Left ventricle myocardium inferior (tissue), 1 donor: ENCODE results near the gene LGALS1. TPM values are rescaled to one million over a fixed set of nuclear protein-coding genes. Genes with fewer than 3 reads are reported as not detected.

Experiments used
- DNase-seq: peaks from one replicate; pipeline ENCODE4 v3.0.0-alpha.2; 2020
- H3K27ac ChIP-seq: fragments of 200-600 bp; replicated peaks from 2 replicates; pipeline ENCODE4 v1.8.0; 2021
- H3K27me3 ChIP-seq: fragments of 200-600 bp; 2 replicates; pipeline ENCODE4 v1.8.0; 2021; ENCODE audit warnings: low read depth
- H3K36me3 ChIP-seq: fragments of 200-600 bp; 2 replicates; pipeline ENCODE4 v1.8.0; 2021
- H3K4me1 ChIP-seq: fragments of 200-600 bp; 2 replicates; pipeline ENCODE4 v1.8.0; 2021
- H3K4me3 ChIP-seq: fragments of 200-600 bp; 2 replicates; pipeline ENCODE4 v1.8.0; 2021; ENCODE audit warnings: mild to moderate bottlenecking, moderate library complexity
- H3K9me3 ChIP-seq: fragments of 200-600 bp; replicated peaks from 2 replicates; pipeline ENCODE4 v1.8.0; 2021
- intact Hi-C: fragments of 100-400 bp; cut with micrococcal nuclease; formaldehyde crosslinking; loops from one replicate; pipeline ENCODE4 v1.11.0; 2022
- total RNA-seq: library from RNA; stranded (reverse); fragmentation: NEBNext Ultra II Directional; extraction: Animal tissue kit (Norgen Biotek cat#: 25700); gene quantifications from one replicate; pipeline ENCODE4 v1.2.1, GENCODE V29; 2021
- TF ChIP-seq, protein P1 (sequence below): fragments of 200-600 bp; IDR thresholded peaks from 2 replicates; pipeline ENCODE4 v1.8.0; 2021; ENCODE audit warnings: antibody characterized with exemption, mild to moderate bottlenecking, borderline replicate concordance
- donor health status: DM: no; HTN: yes; CAD: no; lungs with severe emphysema.

The LGALS1 gene
- total RNA-seq, 1 donor from 2014 or later: 843 TPM

DNA sequence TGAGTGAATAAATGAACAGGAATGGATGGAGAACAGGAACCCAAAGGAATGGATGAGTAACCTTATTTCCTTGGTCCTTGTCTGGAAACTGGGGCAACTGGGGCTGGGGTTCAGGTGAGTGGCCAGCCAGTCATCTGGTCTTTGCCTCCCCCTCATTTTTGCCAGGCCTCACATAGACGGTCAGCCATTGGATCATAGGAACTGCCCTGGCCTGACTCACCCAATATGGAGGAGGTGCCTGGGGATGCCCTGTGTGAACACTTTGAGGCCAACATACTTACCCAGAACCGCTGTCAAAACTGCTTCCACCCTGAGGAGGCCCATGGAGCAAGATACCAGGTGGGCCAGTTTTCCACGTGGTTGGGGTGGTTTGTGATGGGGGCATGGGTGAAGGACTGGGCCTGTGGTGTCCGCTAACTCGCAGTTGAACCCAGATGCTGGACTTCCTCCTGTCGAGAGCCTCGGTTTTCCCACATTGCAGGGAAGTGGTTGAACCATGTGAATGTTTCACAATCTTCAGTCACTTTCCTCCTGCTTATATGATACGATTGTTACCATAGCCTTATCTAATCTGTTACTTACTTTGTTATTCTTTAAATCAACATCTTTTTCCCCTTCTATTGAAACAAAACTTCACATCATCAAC, 25.8 kb downstream of the LGALS1 start:
- intact Hi-C loops: no loop called here

DNA sequence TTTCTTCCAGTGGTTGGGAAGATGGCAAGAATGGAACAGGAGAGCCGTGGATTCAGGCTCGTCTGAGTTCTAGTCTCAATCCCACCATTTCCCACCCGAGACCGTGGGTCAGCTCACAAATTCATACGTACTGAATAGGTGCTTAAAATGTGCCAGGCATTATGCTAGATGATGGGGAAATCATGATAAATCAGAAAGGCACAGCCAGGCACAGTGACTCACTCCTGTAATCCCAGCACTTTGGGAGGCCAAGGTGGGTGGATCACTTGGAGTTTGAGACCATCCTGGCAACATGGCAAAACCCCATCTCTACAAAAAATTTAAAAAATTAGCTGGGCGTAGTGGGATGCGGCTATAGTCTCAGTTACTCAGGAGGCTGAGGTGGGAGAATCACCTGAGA, 28.5 kb downstream of the LGALS1 start:
- H3K4me3 ChIP-seq: no peak overlapping the region
- TF ChIP-seq, protein P1, sequence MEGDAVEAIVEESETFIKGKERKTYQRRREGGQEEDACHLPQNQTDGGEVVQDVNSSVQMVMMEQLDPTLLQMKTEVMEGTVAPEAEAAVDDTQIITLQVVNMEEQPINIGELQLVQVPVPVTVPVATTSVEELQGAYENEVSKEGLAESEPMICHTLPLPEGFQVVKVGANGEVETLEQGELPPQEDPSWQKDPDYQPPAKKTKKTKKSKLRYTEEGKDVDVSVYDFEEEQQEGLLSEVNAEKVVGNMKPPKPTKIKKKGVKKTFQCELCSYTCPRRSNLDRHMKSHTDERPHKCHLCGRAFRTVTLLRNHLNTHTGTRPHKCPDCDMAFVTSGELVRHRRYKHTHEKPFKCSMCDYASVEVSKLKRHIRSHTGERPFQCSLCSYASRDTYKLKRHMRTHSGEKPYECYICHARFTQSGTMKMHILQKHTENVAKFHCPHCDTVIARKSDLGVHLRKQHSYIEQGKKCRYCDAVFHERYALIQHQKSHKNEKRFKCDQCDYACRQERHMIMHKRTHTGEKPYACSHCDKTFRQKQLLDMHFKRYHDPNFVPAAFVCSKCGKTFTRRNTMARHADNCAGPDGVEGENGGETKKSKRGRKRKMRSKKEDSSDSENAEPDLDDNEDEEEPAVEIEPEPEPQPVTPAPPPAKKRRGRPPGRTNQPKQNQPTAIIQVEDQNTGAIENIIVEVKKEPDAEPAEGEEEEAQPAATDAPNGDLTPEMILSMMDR: no peak
- intact Hi-C loops: no loop called here
- H3K36me3 ChIP-seq: no peaks in the 10 kb centered on the region
- H3K27me3 ChIP-seq: no peaks in the 10 kb centered on the region
- DNase-seq: no peak
- no peaks in the 10 kb centered on the region for H3K9me3 ChIP-seq
- H3K4me1 ChIP-seq: peaks cover 7% of the 10 kb centered on the region
- no peak overlapping the region for H3K27ac ChIP-seq

More for the DNA sequence above, 25.8 kb downstream of the LGALS1 start:
- DNase-seq: no peak
- no peak overlapping the region for H3K27ac ChIP-seq
- TF ChIP-seq, protein P1: no peak
- H3K27me3 ChIP-seq: no peaks in the 10 kb centered on the region
- no peaks in the 10 kb centered on the region for H3K9me3 ChIP-seq
- no peak overlapping the region for H3K4me3 ChIP-seq
- H3K36me3 ChIP-seq: no peaks in the 10 kb centered on the region
- peaks cover 11% of the 10 kb centered on the region for H3K4me1 ChIP-seq

DNA sequence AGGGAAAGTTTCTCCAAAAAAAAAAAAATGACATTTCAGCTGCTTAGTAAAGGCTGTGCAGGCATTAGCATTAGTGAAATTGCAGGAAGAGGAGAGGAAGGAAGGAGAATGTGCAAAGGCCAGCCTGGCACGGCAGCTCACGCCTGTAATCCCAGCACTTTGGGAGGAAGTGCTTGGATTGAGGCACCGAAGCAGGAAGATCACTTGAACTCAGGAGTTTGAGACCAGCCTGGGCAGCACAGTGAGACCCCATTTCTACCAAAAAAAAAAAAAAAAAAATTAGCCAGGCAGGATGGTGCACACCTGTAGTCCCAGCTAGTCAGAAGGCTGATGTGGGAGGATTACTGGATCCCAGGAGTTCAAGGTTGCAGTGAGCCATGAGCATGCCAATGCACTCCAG, 29.2 kb downstream of the LGALS1 start:
- H3K4me1 ChIP-seq: peaks cover 7% of the 10 kb centered on the region
- no peaks in the 10 kb centered on the region for H3K36me3 ChIP-seq
- H3K4me3 ChIP-seq: no peak overlapping the region
- TF ChIP-seq, protein P1: no peak
- intact Hi-C loops: no loop called here
- no peaks in the 10 kb centered on the region for H3K27me3 ChIP-seq
- H3K27ac ChIP-seq: no peak overlapping the region
- no peak for DNase-seq
- H3K9me3 ChIP-seq: no peaks in the 10 kb centered on the region

DNA sequence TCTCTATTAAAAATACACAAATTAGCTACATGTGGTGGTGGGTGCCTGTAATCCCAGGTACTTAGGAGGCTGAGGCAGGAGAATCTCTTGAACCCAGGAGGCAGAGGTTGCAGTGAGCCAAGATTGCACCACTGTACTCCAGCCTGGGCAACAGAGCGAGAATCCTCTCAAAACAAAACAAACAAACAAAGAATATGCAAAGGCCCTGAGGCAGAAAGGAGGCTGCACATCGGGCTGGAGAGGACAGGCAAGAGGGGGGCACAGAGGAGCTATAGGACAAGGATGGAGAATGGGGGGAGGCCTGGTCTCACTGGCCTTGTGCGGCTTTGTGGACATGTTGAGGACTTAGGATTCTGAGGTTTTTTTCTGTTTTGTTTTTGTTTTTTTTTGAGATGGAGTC, 29.8 kb downstream of the LGALS1 start:
- no peaks in the 10 kb centered on the region for H3K36me3 ChIP-seq
- peaks cover 7% of the 10 kb centered on the region for H3K4me1 ChIP-seq
- H3K9me3 ChIP-seq: no peaks in the 10 kb centered on the region
- no peak overlapping the region for H3K27ac ChIP-seq
- intact Hi-C loops: no loop called here
- no peaks in the 10 kb centered on the region for H3K27me3 ChIP-seq
- TF ChIP-seq, protein P1: no peak
- no peak for DNase-seq
- no peak overlapping the region for H3K4me3 ChIP-seq

DNA sequence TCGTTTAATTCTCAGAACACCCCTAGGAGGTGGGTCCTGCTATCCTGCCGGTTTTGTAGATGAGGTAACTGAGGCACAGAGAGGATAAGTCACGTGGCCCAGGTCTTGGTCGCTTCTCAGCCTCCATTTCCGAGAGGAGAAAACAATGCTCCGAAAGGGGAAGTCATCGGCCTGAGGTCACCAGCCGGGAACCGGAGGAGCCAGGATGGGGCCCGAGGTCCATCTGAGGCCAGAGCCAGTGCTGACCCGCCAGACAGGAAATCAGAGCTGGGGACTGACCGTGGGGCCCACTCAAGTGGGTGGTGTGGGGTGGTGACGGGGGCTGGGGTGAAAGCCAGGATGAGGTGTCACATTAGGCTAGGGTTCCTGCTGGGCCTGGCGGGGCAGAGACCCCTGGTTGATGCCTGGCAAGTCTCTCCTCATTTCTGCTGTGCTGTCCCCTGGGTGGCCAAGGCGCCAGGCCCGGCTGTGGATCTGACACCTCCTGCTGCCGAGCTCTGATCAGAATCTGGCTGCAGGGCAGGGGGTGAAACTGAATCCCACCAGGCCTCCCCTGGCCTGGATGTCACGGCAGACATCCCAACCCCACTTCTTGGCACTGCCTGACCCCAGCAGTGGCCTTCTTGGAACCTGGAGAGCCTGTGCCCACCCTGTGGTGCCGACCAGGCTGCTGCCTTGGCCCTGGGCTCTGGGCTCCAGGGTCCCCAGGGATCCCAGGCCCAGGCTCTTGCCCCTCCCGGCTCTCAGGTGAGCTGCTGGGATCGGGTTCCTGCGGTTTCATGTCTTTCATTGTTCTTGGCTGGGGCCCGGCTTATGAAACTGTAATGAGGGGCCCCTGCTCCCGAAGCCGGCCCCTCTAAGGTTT, 33.4 kb downstream of the LGALS1 start:
- intact Hi-C loops: no loop called here
- H3K9me3 ChIP-seq: no peaks in the 10 kb centered on the region

More for the DNA sequence above, 33.4 kb downstream of the LGALS1 start:
- Histone ChIP-seq H3K4me3 (no peak overlapping the region), H3K4me1 (peaks cover 7% of the 10 kb centered on the region), H3K36me3 (no peaks in the 10 kb centered on the region), H3K27me3 (no peaks in the 10 kb centered on the region), H3K27ac (peak overlapping the region; percentile 32)
- DNase-seq: peak; percentile 29
- TF ChIP-seq, protein P1: no peak
